K562 (cell line): Measurements from ENCODE around the gene SLMAP. TPM values are rescaled to one million over a fixed set of nuclear protein-coding genes. Genes with fewer than 3 reads are reported as not detected.

Experiments used
- ATAC-seq: fragments of 200-7000 bp; cut with Tn5 transposase; 3 replicates; pipeline ENCODE4 v1.9.1; 2020; ENCODE audit warnings: moderate library complexity
- BruUV-seq: library from RNA; stranded (reverse); fragments of 400-500 nt; replicated peaks from 2 replicates; lab custom pipeline; 2021; lab: Mats Ljungman, UMichigan
- CTCF ChIA-PET: fragments of 300-600 bp; formaldehyde crosslinking; extraction: SDS; loops from one replicate; lab custom pipeline; 2021; ENCODE audit warnings: low intra/inter-chr PET ratio; lab: Yijun Ruan, JAX
- POLR2A ChIA-PET: fragments of 300-600, 350-650 bp; sonication (Branson Sonifier 250); formaldehyde crosslinking; extraction: SDS; loops from one replicate; lab custom pipeline; 2021; ENCODE audit warnings: antibody characterized with exemption, inconsistent platforms; lab: Yijun Ruan, JAX
- DNase-seq, 4 experiments: peaks; one replicate each; pipeline versions ENCODE4 v3.0.0 to v3.0.0-alpha.2; 2011 to 2018; ENCODE audit warnings: low spot score in 3 of 4, mixed read lengths in 3 of 4; ENCODE audit errors: extremely low read depth in 1 of 4
- FAIRE-seq: peaks from 2 replicates; lab custom pipeline; 2011; peaks lifted over from hg19 to GRCh38; lab: Jason Lieb, UNC
- H2AFZ ChIP-seq: 2 replicates; pipeline ENCODE4 v1.6.0; 2011; ENCODE audit warnings: low read depth, low read length, control low read depth, inconsistent platforms
- H3K27ac ChIP-seq: fragments of 200-600 bp; 3 replicates; pipeline ENCODE4 v1.8.0; 2011; ENCODE audit warnings: low read depth, mild to moderate bottlenecking, control low read depth, inconsistent platforms, low read length, moderate library complexity, mixed read lengths; ENCODE audit errors: extremely low read depth
- H3K27me3 ChIP-seq, 2 experiments: fragments of 300-600 bp in 1 of 2; 2 replicates in 1 of 2; 3 replicates in 1 of 2; pipeline versions ENCODE4 v1.6.0 to v1.8.0; 2011; ENCODE audit warnings: inconsistent platforms in 2 of 2, low read length in 2 of 2, mild to moderate bottlenecking in 1 of 2, mixed read lengths in 1 of 2, moderate library complexity in 1 of 2; ENCODE audit not compliant: control insufficient read depth in 2 of 2, insufficient read depth in 2 of 2
- H3K36me3 ChIP-seq: fragments of 300-600 bp; 3 replicates; pipeline ENCODE4 v1.8.0; 2011; ENCODE audit warnings: mild to moderate bottlenecking, low read length, inconsistent platforms; ENCODE audit not compliant: control insufficient read depth, insufficient read depth
- H3K4me1 ChIP-seq, 2 experiments: fragments of 200-600 bp in 1 of 2; replicated peaks in 1 of 2; 2 replicates in 1 of 2; 3 replicates in 1 of 2; pipeline versions ENCODE4 v1.5.1 to v1.8.0; 2011; ENCODE audit warnings: inconsistent platforms in 2 of 2, low read length in 2 of 2, mild to moderate bottlenecking in 1 of 2, mixed read lengths in 1 of 2, moderate library complexity in 1 of 2; ENCODE audit not compliant: control insufficient read depth in 2 of 2, insufficient read depth in 2 of 2
- H3K4me2 ChIP-seq: 2 replicates; pipeline ENCODE4 v1.6.1; 2011; ENCODE audit warnings: low read length, control low read depth, inconsistent platforms, mixed read lengths; ENCODE audit not compliant: insufficient read depth
- H3K4me3 ChIP-seq: fragments of 200-600 bp; sonication (generic), shearing (Covaris generic); 2 replicates; pipeline ENCODE4 v1.5.1; 2016; ENCODE audit warnings: control low read depth, inconsistent platforms
- H3K79me2 ChIP-seq: fragments of 200-600 bp; 3 replicates; pipeline ENCODE4 v1.8.0; 2011; ENCODE audit warnings: low read length, inconsistent platforms; ENCODE audit not compliant: control insufficient read depth, insufficient read depth
- H3K9ac ChIP-seq, 2 experiments: 2 replicates each; pipeline versions ENCODE4 v1.6.0 to v1.6.1; 2011; ENCODE audit warnings: low read depth in 2 of 2, low read length in 2 of 2, control low read depth in 1 of 2, inconsistent platforms in 1 of 2, mild to moderate bottlenecking in 1 of 2, mixed read lengths in 1 of 2; ENCODE audit not compliant: insufficient read depth in 1 of 2
- H3K9me1 ChIP-seq: one replicate; pipeline ENCODE4 v1.6.0; 2011; ENCODE audit warnings: inconsistent platforms, mild to moderate bottlenecking, low read length, moderate library complexity; ENCODE audit not compliant: control insufficient read depth, insufficient read depth
- H3K9me3 ChIP-seq: replicated peaks from 2 replicates; pipeline ENCODE4 v1.5.1; 2011; ENCODE audit warnings: low read depth, low read length, inconsistent platforms; ENCODE audit not compliant: control insufficient read depth, insufficient read depth
- H4K20me1 ChIP-seq: replicated peaks from 2 replicates; pipeline ENCODE4 v1.6.1; 2011; ENCODE audit warnings: low read length, inconsistent platforms, mixed read lengths; ENCODE audit not compliant: control insufficient read depth, insufficient read depth
- RCOR1 ChIP-seq, 2 experiments: IDR thresholded peaks; 2 replicates each; pipeline ENCODE4 v1.6.1; 2012; ENCODE audit warnings: low read depth in 2 of 2, low read length in 2 of 2, borderline replicate concordance in 1 of 2, improper control_type of control experiment in 1 of 2
- SPI1 ChIP-seq: IDR thresholded peaks from 2 replicates; pipeline ENCODE4 v1.6.1; 2011; ENCODE audit warnings: low read depth, low read length, control low read depth, borderline replicate concordance
- ZNF175 ChIP-seq: fragments of 200-800 bp; sonication (Bioruptor generic); IDR thresholded peaks from 2 replicates; pipeline ENCODE4 v1.6.1; 2016; ENCODE audit warnings: low read depth, mild to moderate bottlenecking, missing genetic modification characterization, missing compliant biosample characterization
- ZNF583 ChIP-seq: fragments of 250-450 bp; sonication (Bioruptor Pico); IDR thresholded peaks from 2 replicates; pipeline ENCODE4 v1.4.0; 2020
- WGBS: fragments of 100-300 bp; shearing (Covaris generic); methylation state at CpG from one replicate; pipeline ENCODE4 v1.1.6; 2016; ENCODE audit warnings: low coverage, mixed read lengths; ENCODE audit not compliant: insufficient coverage; ENCODE audit errors: missing lambda C conversion rate; 5-methylcytosine and 5-hydroxymethylcytosine counted together
- in situ Hi-C: fragments of 300-500 bp; cut with MboI; formaldehyde crosslinking; loops from 4 replicates; pipeline ENCODE4 v1.15.0; 2018; ENCODE audit warnings: inconsistent platforms, mixed read lengths
- intact Hi-C: fragments of 100-400 bp; cut with micrococcal nuclease; formaldehyde crosslinking; loops from 2 replicates; pipeline ENCODE4 v1.14.2; 2022
- polyA plus RNA-seq, 8 experiments: library from polyadenylated mRNA; depleted of rRNA in 4 of 8; stranded (reverse) in 5 of 8; unstranded in 3 of 8; fragments of >200 nt; fragmentation: Nextera tagmentation in 2 of 8; fragmentation: Illumina TruSeq in 1 of 8; extraction: Ambion mirVana in 2 of 8; extraction: Trizol in 1 of 8; gene quantifications; 2 replicates each; pipeline versions ENCODE4 v1.2.1 to v1.2.3, GENCODE V29; 2011 to 2014; ENCODE audit warnings: inconsistent platforms in 1 of 8, missing spikeins in 1 of 8
- total RNA-seq, 7 experiments: library from RNA; depleted of rRNA in 6 of 7; stranded (reverse); fragments of >200 nt in 6 of 7; fragmentation: Illumina TruSeq in 2 of 7; extraction: Trizol in 2 of 7; gene quantifications; 2 replicates each; pipeline versions ENCODE4 v1.2.1 to v1.2.3, GENCODE V29; 2011 to 2021; ENCODE audit warnings: low replicate concordance in 1 of 7
- TF ChIP-seq, protein P1 (sequence below), 2 experiments: fragments of 200-800 bp in 1 of 2; sonication (Bioruptor generic) in 1 of 2; sonication (generic) in 1 of 2; formaldehyde crosslinking in 1 of 2; IDR thresholded peaks in 1 of 2; conservative IDR thresholded peaks in 1 of 2; 2 replicates each; pipeline versions ENCODE4 v1.5.0 to v1.6.1; 2016 to 2020; ENCODE audit warnings: missing compliant biosample characterization in 1 of 2, missing genetic modification characterization in 1 of 2, missing genetic modification reagents in 1 of 2
- TF ChIP-seq, protein P2 (sequence below), 2 experiments: fragments of 450-650 bp; formaldehyde crosslinking in 1 of 2; IDR thresholded peaks; 2 replicates each; pipeline versions ENCODE4 v1.4.0 to v1.6.1; 2014 to 2020; ENCODE audit warnings: mild to moderate bottlenecking in 2 of 2, borderline replicate concordance in 1 of 2, low read depth in 1 of 2

The SLMAP gene
- total and polyA plus RNA-seq, 9 of the 15 experiments (the other 6 are each of a cell fraction or from before 2014, with no cell fraction given): 12.1 to 50.7 (median 28.3) TPM

DNA sequence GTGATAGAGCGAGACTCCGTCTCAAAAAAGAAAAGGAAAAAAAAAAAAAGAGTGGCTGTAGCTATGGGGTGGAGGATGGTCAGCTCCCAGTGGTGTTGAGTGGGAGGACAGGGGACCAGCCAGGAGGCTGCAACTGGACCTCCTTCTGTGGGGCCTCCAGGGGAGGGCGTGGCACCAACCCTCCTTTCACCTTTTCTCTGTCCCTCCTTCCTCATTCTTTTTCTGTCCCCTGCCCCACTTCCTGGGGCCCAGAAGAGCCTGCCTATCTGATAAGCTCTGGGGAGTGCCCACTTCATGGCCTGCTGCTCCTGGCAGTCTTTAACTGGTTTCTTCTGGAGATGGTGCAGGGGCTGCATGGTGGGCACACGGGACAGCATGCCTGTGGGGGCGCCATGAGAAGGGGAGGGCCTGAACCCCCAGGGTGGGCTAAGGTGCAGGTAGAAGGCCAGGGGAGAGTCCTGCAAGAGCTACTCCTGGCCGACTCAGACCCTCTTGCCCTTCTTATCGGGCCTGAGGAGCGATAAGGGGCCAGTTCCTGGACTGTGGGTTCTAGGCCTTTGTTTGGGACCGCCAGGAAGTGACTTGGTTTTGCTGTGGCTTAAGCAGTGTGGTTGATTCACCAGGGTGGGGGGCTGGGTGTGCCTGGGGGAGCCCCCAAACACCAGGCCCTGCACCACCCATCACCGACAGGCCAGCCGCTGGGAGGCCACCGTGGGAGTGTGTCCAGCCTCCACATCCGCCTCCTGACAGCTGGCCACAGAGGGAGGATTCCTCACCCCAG is 202.7 kb downstream of the SLMAP start (continued):
- 0 out of 2 replicates have a peak, but pooled peaks have one; percentile 16 for TF ChIP-seq ZNF583 (CRISPR knock-in tag)
- TF ChIP-seq, all 486 proteins: peak for 37

DNA sequence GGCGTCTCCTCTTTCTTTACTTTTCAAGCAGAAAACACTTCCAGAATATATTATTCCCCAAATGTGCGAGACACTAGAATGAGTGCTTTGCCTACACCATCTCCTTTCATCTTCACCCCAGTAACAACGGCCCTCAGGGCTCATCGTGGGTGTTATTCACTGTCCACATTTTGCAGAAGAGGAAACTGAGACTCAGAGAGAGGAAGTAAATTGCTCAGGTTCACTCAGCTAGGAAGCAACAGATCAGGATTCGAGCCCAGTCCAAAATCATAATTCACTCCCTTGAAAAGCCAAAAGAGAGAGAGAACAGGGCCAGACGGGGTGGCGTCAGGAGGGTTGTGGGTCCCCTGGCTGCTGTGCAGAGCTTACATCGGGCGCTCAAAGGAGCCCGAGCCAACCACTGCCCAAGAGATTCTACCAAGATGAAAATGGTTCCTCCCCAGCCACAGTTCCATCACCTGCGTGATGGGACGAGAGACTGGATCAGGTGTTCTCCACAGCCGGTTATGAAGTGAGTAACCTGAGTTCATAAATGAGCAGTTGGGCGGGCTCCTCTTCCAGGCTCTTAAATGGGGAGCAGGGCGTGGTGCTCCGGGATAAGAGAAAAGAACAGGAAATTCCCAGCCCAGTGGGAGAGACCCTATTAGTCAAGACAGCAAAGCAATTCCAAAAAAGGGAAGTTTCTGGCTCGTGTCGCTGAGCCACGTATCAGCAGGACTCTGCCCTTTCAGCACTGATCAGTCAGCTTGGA is 203.5 kb downstream of the SLMAP start:
- ChIA-PET POLR2A (interaction anchor here (0.5 to 0.7 kb wide), 2 partner anchors 151 to 217 kb away, joined by 3 read pairs; no protein-coding TSS in a partner anchor), CTCF (no interaction called here)
- Histone ChIP-seq H2AFZ (peak overlapping the region; percentile 86), H3K4me3 (no peak overlapping the region), H3K79me2 (no peaks in the 10 kb centered on the region), H4K20me1 (no peaks in the 10 kb centered on the region), H3K27ac (peak overlapping the region; percentile 59; the same call in 1 of the 3 replicates), H3K36me3 (no peaks in the 10 kb centered on the region), H3K4me2 (peak overlapping the region; percentile 63), H3K9me3 (no peaks in the 10 kb centered on the region), H3K4me1 (peaks cover 16 to 22% of the 10 kb centered on the region in 2 experiments), H3K9ac (peak overlapping the region; percentile 41 to 84; a peak in 3 of 4 replicates), H3K9me1 (no peaks in the 10 kb centered on the region), H3K27me3 (no peaks in the 10 kb centered on the region)
- DNase-seq (no peak), ATAC-seq (no peak), FAIRE-seq (no peak)
- intact Hi-C loops: loop anchor here (5.0 kb wide), 1 partner anchor 48 kb away; the partner anchor contains the start of gene FLNB
- in situ Hi-C loops: no loop called here
- BruUV-seq: no TSS peak
- 44% methylated on average over 14 of the region's 19 CpGs for WGBS
- TF ChIP-seq ZNF175: peak; percentile 21; the same call in 1 of the 2 replicates
- 0 out of 4 replicates have a peak, but pooled peaks of 1 of the 2 experiments have one; percentile 0 for TF ChIP-seq RCOR1 (IDR thresholded peaks at IDR 0.05; ENCODE audit: borderline replicate concordance in 1 of 2, low read depth in 2 of 2, low read length in 2 of 2)
- TF ChIP-seq, protein P1, sequence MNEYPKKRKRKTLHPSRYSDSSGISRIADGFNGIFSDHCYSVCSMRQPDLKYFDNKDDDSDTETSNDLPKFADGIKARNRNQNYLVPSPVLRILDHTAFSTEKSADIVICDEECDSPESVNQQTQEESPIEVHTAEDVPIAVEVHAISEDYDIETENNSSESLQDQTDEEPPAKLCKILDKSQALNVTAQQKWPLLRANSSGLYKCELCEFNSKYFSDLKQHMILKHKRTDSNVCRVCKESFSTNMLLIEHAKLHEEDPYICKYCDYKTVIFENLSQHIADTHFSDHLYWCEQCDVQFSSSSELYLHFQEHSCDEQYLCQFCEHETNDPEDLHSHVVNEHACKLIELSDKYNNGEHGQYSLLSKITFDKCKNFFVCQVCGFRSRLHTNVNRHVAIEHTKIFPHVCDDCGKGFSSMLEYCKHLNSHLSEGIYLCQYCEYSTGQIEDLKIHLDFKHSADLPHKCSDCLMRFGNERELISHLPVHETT (CRISPR knock-in tag; conservative IDR thresholded peaks at IDR 0.05 in 1 of 2, IDR thresholded peaks at IDR 0.05 in 1 of 2): peak in 1 of 2 experiments; percentile 12; a peak in 1 of 4 replicates
- TF ChIP-seq, protein P2, sequence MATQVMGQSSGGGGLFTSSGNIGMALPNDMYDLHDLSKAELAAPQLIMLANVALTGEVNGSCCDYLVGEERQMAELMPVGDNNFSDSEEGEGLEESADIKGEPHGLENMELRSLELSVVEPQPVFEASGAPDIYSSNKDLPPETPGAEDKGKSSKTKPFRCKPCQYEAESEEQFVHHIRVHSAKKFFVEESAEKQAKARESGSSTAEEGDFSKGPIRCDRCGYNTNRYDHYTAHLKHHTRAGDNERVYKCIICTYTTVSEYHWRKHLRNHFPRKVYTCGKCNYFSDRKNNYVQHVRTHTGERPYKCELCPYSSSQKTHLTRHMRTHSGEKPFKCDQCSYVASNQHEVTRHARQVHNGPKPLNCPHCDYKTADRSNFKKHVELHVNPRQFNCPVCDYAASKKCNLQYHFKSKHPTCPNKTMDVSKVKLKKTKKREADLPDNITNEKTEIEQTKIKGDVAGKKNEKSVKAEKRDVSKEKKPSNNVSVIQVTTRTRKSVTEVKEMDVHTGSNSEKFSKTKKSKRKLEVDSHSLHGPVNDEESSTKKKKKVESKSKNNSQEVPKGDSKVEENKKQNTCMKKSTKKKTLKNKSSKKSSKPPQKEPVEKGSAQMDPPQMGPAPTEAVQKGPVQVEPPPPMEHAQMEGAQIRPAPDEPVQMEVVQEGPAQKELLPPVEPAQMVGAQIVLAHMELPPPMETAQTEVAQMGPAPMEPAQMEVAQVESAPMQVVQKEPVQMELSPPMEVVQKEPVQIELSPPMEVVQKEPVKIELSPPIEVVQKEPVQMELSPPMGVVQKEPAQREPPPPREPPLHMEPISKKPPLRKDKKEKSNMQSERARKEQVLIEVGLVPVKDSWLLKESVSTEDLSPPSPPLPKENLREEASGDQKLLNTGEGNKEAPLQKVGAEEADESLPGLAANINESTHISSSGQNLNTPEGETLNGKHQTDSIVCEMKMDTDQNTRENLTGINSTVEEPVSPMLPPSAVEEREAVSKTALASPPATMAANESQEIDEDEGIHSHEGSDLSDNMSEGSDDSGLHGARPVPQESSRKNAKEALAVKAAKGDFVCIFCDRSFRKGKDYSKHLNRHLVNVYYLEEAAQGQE (IDR thresholded peaks at IDR 0.05; ENCODE audit: borderline replicate concordance): no peak
- TF ChIP-seq, protein P2 (CRISPR knock-in tag; IDR thresholded peaks at IDR 0.05; ENCODE audit: low read depth): no peak
- TF ChIP-seq SPI1: peak; percentile 44; the same call in 1 of the 2 replicates
